HFF-Myc (cell line): ENCODE measurements around the gene GNG12.

Experiments used
- DNase-seq: peaks from one replicate; pipeline ENCODE4 v3.0.0-alpha.2; 2011; ENCODE audit warnings: low read depth; ENCODE audit errors: extremely low read depth
- H3K4me3 ChIP-seq: replicated peaks from 2 replicates; pipeline ENCODE4 v1.5.1; 2011; ENCODE audit warnings: low read depth, mild to moderate bottlenecking, control low read depth, low read length
- TF ChIP-seq, protein P1 (sequence below): IDR thresholded peaks from 2 replicates; pipeline ENCODE4 v1.5.1; 2012; ENCODE audit warnings: mild to moderate bottlenecking, low read depth, low read length, control low read depth; ENCODE audit errors: missing control alignments

The GNG12 gene

DNA sequence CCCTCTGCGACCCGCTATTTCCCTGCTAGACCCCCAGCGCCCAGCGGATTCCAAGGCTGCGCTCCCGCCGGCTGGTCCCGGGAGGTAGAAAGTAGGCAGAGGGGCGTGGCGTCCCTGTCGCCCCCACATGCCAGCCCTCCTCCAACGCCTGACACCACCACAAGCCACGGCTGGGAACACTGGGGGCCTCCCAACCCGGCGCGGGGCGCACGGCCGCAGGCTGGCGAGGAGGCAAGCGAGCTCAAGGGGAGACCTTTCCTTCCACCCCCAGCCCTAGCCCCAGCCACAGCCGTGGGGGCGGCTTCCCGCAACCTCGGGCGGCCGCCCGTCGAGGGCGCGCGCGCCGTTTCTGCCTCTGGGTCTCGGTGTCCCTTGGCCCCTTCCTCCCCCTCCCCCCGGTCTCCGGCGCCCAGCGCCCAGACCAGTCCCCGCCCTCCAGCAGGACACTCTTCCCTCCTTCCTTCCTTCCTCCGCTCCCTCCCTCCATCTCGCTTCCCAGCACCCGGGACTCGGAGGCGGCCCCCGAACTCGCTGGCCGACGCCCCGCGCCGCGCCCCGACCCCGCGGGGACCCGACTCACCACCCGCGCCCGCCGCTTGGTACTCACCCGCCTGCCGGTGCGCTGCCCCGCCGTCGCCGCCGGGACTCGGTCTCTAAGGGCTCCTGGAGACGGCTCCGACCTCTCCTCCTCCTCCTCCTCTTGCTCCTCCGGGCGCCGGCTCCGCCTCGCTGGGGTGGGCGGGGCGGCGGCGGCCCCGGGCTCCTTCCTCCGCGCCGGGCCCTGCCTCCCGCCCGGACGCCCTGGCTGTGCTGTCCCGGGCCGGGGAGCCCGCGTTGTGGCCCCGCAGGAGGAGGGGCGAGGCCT lies at the start of gene GNG12:
GNG12 (minus strand) TSS at position 731 of the 865 bp plus-strand sequence. CDS start 125,781 bp downstream, outside the sequence.
- TF ChIP-seq, protein P1, sequence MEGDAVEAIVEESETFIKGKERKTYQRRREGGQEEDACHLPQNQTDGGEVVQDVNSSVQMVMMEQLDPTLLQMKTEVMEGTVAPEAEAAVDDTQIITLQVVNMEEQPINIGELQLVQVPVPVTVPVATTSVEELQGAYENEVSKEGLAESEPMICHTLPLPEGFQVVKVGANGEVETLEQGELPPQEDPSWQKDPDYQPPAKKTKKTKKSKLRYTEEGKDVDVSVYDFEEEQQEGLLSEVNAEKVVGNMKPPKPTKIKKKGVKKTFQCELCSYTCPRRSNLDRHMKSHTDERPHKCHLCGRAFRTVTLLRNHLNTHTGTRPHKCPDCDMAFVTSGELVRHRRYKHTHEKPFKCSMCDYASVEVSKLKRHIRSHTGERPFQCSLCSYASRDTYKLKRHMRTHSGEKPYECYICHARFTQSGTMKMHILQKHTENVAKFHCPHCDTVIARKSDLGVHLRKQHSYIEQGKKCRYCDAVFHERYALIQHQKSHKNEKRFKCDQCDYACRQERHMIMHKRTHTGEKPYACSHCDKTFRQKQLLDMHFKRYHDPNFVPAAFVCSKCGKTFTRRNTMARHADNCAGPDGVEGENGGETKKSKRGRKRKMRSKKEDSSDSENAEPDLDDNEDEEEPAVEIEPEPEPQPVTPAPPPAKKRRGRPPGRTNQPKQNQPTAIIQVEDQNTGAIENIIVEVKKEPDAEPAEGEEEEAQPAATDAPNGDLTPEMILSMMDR = no peak
- peak within 1 kb of the TSS; percentile 83 for H3K4me3 ChIP-seq
- DNase-seq = no peak

DNA sequence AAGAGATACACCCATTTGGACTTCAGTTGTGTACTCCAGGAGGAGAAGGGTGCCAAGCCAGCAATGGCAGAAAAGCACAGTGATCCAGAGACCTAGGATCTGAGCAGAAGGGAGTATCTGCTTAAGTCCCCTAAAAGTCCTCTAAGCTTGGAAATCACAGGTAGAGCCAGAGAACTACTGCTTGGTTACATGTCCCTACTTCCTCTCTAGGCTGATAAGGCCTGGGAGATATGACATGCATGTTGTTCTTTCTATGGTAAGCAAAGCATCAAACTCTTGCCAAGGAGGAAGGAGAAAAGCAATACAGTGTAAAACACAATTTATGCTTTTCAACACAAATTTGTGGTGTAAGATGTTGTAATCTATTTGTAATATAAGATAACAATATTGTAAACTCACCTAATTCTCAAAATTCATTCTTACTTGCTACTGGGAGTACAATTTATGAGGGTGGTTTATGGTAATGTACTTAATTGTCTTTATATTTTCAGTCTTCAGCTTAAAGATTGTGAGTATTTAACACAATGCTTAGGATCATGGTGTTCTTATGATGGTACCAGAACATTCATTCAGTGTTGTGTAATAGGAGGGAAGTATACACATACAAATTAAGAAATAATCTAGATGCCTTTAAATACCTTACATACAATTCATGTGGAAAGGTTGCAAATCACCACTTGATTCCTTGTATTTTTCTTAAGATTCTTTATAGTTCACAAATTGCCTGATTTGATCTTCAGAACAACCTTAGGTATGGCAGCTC lies 49.1 kb upstream of the GNG12 start:
- DNase-seq = no peak
- TF ChIP-seq, protein P1 = no peak
- H3K4me3 ChIP-seq = no peak overlapping the region

DNA sequence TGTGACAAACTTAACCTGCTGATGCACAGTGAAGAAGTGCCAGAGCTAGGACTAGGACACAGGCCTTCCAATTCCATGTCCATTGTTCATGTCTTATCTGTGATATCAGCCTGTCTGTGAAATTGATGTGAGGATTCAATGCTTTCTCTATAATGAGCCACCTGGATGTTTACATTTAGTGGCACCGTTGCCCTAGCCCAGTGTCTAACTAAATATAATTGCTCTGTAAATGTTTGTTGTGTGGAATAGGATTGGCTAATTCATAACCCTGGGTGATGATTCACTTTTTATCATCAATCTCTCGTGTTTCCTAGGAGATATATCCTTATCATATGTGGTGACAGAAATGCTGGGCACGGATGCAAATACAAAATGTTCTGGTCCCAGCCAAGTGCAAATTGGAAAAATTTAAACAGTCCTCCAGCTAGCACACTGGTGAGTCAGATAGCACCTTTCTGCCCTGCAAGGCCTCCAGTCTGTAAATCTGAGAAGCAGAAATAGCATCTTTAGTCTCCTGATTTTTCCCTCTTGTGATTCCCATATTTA lies 46.9 kb upstream of the GNG12 start:
- no peak overlapping the region for H3K4me3 ChIP-seq
- TF ChIP-seq, protein P1 = no peak
- DNase-seq = peak; percentile 26

DNA sequence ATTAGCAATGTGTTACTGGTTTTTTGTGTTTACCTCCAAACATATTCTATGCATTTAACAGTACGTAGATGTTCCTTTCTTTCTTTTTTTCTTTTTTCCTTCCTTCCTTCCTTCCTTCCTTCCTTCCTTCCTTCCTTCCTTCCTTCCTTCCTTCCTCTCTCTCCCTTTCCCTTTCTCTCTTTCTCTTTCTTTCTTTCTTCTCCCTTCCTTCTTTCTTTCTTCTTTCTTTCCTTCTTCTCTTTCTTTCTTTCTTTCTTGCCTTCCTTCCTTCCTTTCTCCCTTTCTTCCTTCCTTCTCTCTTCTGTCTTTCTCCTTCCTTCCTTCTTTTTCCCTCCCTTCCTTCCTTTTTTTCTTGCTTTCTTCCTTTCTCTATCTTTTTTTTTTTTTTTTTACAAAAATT lies 46.2 kb upstream of the GNG12 start:
- TF ChIP-seq, protein P1 = no peak
- H3K4me3 ChIP-seq = no peak overlapping the region
- no peak for DNase-seq

DNA sequence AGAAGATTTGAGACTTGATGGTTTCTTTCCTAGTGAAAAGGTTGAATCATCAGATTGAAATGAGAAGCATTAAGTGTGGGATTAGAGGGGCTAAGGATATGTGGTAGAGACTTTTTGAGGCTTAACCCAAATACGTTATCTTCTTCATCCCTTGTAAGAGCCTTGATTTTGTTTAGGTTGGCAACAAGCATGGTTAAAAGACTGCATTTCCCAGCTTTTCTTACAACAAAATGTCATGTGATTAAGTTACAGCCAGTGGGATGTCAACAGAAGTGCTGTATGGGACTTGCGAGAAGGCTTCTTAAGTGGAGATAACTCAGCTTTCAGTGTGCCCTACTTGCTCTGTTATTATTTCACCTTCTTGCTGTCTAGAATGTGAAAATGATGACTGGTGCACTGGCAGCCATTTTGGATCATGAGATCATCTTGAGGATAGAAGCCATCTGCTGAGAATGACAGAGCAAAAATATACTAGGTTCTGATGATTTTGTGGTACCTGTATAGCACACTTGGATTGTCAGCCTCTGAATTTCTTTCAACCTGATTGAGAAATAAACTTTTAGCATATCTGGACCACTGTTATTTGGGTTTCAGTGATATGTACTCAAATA lies 41.3 kb upstream of the GNG12 start:
- DNase-seq = no peak
- H3K4me3 ChIP-seq = no peak overlapping the region
- TF ChIP-seq, protein P1 = no peak

DNA sequence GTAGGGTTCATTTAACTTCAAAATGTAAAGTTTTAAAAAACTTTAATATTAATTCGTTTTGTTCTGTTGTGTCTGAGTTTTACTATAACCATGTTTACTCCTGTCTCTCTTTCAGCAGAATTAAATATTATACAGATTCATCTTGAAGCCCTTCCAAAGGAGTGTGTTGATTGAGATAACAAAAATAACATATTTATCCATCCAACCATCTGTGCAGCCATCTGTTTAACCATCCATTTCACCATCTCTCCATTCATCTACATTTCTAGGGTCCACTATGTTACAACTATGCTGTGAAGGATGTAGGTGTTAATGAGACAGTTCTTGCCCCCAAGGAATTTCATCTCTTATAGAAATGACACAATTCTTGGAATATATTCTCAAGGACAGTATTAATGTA lies 36.0 kb upstream of the GNG12 start:
- H3K4me3 ChIP-seq = no peak overlapping the region
- DNase-seq = no peak
- TF ChIP-seq, protein P1 = no peak
